HTERT RPE-1 (cell line): ENCODE measurements around the gene LIM2.
"Not testable (repeated sequence)": the region's sequence is repeated elsewhere in the genome, so short reads cannot be mapped to it uniquely, and the experiment has no call there.

Source experiments
- in situ Hi-C: fragments of 300-500 bp; cut with MboI; formaldehyde crosslinking; loops from 4 replicates; pipeline ENCODE4 v1.14.3; 2020; ENCODE audit warnings: low sequenced_read_pairs

LIM2 gene

GRCh38 chr19:51387924-51388389, at the start of gene LIM2:
LIM2 (minus strand) TSS chr19:51387974; CDS start chr19:51387443, 531 bp downstream.
- in situ Hi-C loops = no loop called here

- in situ Hi-C loops = no loop called here
Observed at GRCh38 chr19:51434456-51434855, 46.7 kb upstream of the LIM2 start.

- in situ Hi-C loops = no loop called here
Observed at GRCh38 chr19:51433043-51433442, 45.3 kb upstream of the LIM2 start.

GRCh38 chr19:51431124-51431523, 43.4 kb upstream of the LIM2 start:
- in situ Hi-C loops = no loop called here

GRCh38 chr19:51430221-51430620, 42.4 kb upstream of the LIM2 start:
- in situ Hi-C loops = no loop called here

GRCh38 chr19:51427201-51427600, 39.4 kb upstream of the LIM2 start:
- in situ Hi-C loops = no loop called here

- in situ Hi-C loops = no loop called here
Observed at GRCh38 chr19:51422053-51422448, 34.3 kb upstream of the LIM2 start.

- in situ Hi-C loops = no loop called here
Observed at GRCh38 chr19:51421229-51422052, 33.7 kb upstream of the LIM2 start.

- in situ Hi-C loops = not testable (repeated sequence)
Observed at GRCh38 chr19:51420511-51420910, 32.7 kb upstream of the LIM2 start.

- in situ Hi-C loops = no loop called here
Observed at GRCh38 chr19:51418707-51419106, 30.9 kb upstream of the LIM2 start.

- in situ Hi-C loops = no loop called here
Observed at GRCh38 chr19:51417810-51418157, 30.0 kb upstream of the LIM2 start.

- in situ Hi-C loops = no loop called here
Observed at GRCh38 chr19:51417107-51417809, 29.5 kb upstream of the LIM2 start, which contains the start of gene SIGLEC10. SIGLEC10 (minus strand) TSS chr19:51417642; CDS start chr19:51417581, 61 bp downstream.

GRCh38 chr19:51416422-51416821, 28.6 kb upstream of the LIM2 start:
- in situ Hi-C loops = not testable (repeated sequence)

GRCh38 chr19:51415187-51415586, 27.4 kb upstream of the LIM2 start:
- in situ Hi-C loops = no loop called here

- in situ Hi-C loops = no loop called here
Observed at GRCh38 chr19:51410950-51411748, 23.4 kb upstream of the LIM2 start.

- in situ Hi-C loops = no loop called here
Observed at GRCh38 chr19:51407511-51408131, 19.8 kb upstream of the LIM2 start.

- in situ Hi-C loops = no loop called here
Observed at GRCh38 chr19:51402117-51402516, 14.3 kb upstream of the LIM2 start.

- in situ Hi-C loops = not testable (repeated sequence)
Observed at GRCh38 chr19:51399936-51400335, 12.2 kb upstream of the LIM2 start.

- in situ Hi-C loops = no loop called here
Observed at GRCh38 chr19:51399231-51399630, 11.5 kb upstream of the LIM2 start.

GRCh38 chr19:51398096-51398704, 10.4 kb upstream of the LIM2 start:
- in situ Hi-C loops = no loop called here
